ENCODE results near the gene FSCN2. TPM values are rescaled to one million over a fixed set of nuclear protein-coding genes. Genes with fewer than 3 reads are reported as not detected.

FSCN2 gene
- total RNA-seq, 2 experiments from 2014 or later, result 1.6 to 6.7 TPM

DNA sequence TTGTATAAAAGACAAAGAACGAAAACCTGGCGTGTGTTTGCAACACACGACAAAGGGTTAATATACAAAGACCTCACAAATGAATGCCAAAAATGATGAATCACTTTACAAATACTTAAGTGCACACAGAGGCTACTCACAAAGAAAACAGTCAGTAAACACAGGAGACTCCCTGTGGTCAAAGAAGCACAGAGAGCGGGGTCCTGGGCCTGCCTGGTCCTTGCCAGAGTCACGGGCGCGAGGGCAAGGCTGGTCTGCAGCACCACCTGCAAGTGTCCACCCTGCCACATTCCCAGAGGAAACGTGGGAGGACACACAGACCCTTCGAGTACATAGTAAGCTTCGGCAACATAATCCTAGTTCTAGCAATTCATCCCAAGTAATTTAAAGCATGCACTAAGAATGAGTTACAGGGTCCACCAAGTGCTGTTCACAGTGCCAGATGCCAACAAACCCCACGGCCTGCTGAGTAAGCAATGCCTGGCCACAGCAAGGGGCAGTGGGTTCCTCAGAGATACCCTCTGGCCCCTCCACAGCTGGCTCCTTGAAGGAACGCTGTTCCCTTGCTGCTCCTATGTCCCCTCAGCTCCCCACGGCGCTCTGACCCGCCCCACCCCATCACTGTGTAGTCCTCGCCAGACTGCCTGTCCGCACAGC lies 48.6 kb downstream of the FSCN2 start:
- Histone ChIP-seq H3K4me2 (ENCODE audit: low read length) (no peak overlapping the region), H4K20me1 (ENCODE audit: insufficient read depth, low read length) (no peaks in the 10 kb centered on the region), H3K36me3 (ENCODE audit: insufficient read depth, low read length) (peaks cover 69% of the 10 kb centered on the region), H3K9me2 (ENCODE audit: insufficient read depth, low read length) (no peaks in the 10 kb centered on the region), H3K79me2 (ENCODE audit: insufficient read depth, low read depth, low read length) (no peaks in the 10 kb centered on the region), H2AFZ (ENCODE audit: low read length) (no peak overlapping the region), H3K4me1 (ENCODE audit: insufficient read depth, low read length, poor library complexity, severe bottlenecking) (no peaks in the 10 kb centered on the region), H3K4me3 (ENCODE audit: low read depth, low read length, poor library complexity, severe bottlenecking) (no peak overlapping the region), H3K27ac (ENCODE audit: low read depth, low read length, poor library complexity, severe bottlenecking) (no peak overlapping the region), H3K9me3 (ENCODE audit: low read length) (no peaks in the 10 kb centered on the region)
- POLR2A ChIA-PET, result no interaction called here
- CTCF ChIA-PET (ENCODE audit: unreplicated experiment), result no interaction called here
- no TSS peak for BruUV-seq (replicated peaks)
- intact Hi-C loops (cut with micrococcal nuclease; ENCODE audit: unreplicated experiment), result no loop called here
- no peak for DNase-seq (ENCODE audit: low spot score)
- TF ChIP-seq, protein P1, sequence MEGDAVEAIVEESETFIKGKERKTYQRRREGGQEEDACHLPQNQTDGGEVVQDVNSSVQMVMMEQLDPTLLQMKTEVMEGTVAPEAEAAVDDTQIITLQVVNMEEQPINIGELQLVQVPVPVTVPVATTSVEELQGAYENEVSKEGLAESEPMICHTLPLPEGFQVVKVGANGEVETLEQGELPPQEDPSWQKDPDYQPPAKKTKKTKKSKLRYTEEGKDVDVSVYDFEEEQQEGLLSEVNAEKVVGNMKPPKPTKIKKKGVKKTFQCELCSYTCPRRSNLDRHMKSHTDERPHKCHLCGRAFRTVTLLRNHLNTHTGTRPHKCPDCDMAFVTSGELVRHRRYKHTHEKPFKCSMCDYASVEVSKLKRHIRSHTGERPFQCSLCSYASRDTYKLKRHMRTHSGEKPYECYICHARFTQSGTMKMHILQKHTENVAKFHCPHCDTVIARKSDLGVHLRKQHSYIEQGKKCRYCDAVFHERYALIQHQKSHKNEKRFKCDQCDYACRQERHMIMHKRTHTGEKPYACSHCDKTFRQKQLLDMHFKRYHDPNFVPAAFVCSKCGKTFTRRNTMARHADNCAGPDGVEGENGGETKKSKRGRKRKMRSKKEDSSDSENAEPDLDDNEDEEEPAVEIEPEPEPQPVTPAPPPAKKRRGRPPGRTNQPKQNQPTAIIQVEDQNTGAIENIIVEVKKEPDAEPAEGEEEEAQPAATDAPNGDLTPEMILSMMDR (conservative IDR thresholded peaks at IDR 0.05; ENCODE audit: low read length), result no peak
- no peak for TF ChIP-seq EZH2phosphoT487 (IDR thresholded peaks at IDR 0.05; ENCODE audit: borderline replicate concordance, low read depth, low read length)

DNA sequence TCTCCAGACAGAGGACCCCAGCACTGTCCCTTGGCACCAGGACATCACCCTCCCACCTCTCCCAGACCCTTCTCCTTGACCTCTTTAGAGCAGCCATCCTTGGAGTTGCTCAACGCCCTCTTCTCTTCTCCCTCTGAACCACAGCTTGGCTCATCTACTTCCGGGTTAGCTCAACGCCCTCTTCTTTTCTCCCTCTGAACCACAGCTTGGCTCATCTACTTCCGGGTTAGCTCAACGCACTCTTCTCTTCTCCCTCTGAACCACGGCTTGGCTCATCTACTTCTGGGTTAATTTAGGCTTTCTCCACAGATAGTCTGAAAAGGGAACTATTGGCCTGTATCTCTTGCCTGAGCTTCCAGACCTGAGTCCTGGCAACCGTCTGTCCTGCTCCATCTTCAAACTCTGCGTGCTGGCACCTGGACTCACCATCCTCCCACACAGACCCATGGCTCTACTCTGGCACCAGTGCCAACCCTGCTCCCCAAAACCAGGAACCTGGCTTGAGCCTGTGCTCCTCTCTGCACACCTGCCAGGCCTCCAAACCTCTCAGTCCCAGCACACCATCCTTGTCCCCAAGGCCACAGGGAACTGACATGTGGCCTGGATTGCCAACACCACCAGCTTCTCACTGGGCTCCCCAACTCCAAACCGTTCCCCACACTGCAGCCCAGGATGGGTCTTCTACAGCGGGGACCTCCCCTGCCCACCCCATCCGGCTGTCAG lies 49.3 kb downstream of the FSCN2 start:
- H3K27ac ChIP-seq (ENCODE audit: low read depth, low read length, poor library complexity, severe bottlenecking), result no peak overlapping the region
- CTCF ChIA-PET (ENCODE audit: unreplicated experiment), result no interaction called here
- no peak overlapping the region for H3K4me3 ChIP-seq (ENCODE audit: low read depth, low read length, poor library complexity, severe bottlenecking)
- no peak overlapping the region for H3K4me2 ChIP-seq (ENCODE audit: low read length)
- intact Hi-C loops (cut with micrococcal nuclease; ENCODE audit: unreplicated experiment), result no loop called here
- TF ChIP-seq, protein P1 (conservative IDR thresholded peaks at IDR 0.05; ENCODE audit: low read length), result no peak
- TF ChIP-seq EZH2phosphoT487 (IDR thresholded peaks at IDR 0.05; ENCODE audit: borderline replicate concordance, low read depth, low read length), result no peak
- no peaks in the 10 kb centered on the region for H3K79me2 ChIP-seq (ENCODE audit: insufficient read depth, low read depth, low read length)
- H2AFZ ChIP-seq (ENCODE audit: low read length), result no peak overlapping the region
- H3K36me3 ChIP-seq (ENCODE audit: insufficient read depth, low read length), result peaks cover 72% of the 10 kb centered on the region
- no peaks in the 10 kb centered on the region for H3K9me3 ChIP-seq (ENCODE audit: low read length)
- no peaks in the 10 kb centered on the region for H3K9me2 ChIP-seq (ENCODE audit: insufficient read depth, low read length)
- peak; percentile 19 for DNase-seq (ENCODE audit: low spot score)
- H4K20me1 ChIP-seq (ENCODE audit: insufficient read depth, low read length), result no peaks in the 10 kb centered on the region
- no TSS peak for BruUV-seq (replicated peaks)
- POLR2A ChIA-PET, result no interaction called here
- no peaks in the 10 kb centered on the region for H3K4me1 ChIP-seq (ENCODE audit: insufficient read depth, low read length, poor library complexity, severe bottlenecking)

DNA sequence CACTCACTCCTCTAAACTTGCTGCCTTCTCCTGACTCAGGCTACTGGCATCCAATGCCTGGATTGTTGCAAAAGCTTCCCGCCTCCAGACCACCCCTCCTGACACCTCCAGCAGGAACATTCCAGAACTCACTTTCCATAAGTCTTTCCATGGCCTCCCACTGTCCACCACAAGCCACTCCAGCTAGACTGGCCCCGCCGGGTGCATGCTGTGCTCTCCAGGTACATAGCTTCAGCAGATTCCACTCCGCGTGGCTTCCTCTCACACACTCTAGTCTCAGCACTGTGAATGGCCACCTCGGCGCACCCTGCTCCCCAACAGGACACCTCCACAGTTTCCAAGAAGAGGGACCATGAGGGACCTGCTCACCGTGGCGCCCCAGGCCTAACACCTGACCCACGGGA lies 49.9 kb downstream of the FSCN2 start:
- BruUV-seq (replicated peaks), result no TSS peak
- Histone ChIP-seq H4K20me1 (ENCODE audit: insufficient read depth, low read length) (no peaks in the 10 kb centered on the region), H3K4me2 (ENCODE audit: low read length) (no peak overlapping the region), H3K4me3 (ENCODE audit: low read depth, low read length, poor library complexity, severe bottlenecking) (no peak overlapping the region), H2AFZ (ENCODE audit: low read length) (no peak overlapping the region), H3K9me2 (ENCODE audit: insufficient read depth, low read length) (no peaks in the 10 kb centered on the region), H3K27ac (ENCODE audit: low read depth, low read length, poor library complexity, severe bottlenecking) (no peak overlapping the region), H3K9me3 (ENCODE audit: low read length) (no peaks in the 10 kb centered on the region), H3K79me2 (ENCODE audit: insufficient read depth, low read depth, low read length) (no peaks in the 10 kb centered on the region), H3K4me1 (ENCODE audit: insufficient read depth, low read length, poor library complexity, severe bottlenecking) (no peaks in the 10 kb centered on the region), H3K36me3 (ENCODE audit: insufficient read depth, low read length) (peaks cover 74% of the 10 kb centered on the region)
- POLR2A ChIA-PET, result no interaction called here
- TF ChIP-seq EZH2phosphoT487 (IDR thresholded peaks at IDR 0.05; ENCODE audit: borderline replicate concordance, low read depth, low read length), result no peak
- TF ChIP-seq, protein P1 (conservative IDR thresholded peaks at IDR 0.05; ENCODE audit: low read length), result no peak
- intact Hi-C loops (cut with micrococcal nuclease; ENCODE audit: unreplicated experiment), result no loop called here
- DNase-seq (ENCODE audit: low spot score), result no peak
- CTCF ChIA-PET (ENCODE audit: unreplicated experiment), result no interaction called here

Data from OCI-LY7 (cell line).